Measurements from ENCODE around the gene SMG1.

Gene SMG1

DNA sequence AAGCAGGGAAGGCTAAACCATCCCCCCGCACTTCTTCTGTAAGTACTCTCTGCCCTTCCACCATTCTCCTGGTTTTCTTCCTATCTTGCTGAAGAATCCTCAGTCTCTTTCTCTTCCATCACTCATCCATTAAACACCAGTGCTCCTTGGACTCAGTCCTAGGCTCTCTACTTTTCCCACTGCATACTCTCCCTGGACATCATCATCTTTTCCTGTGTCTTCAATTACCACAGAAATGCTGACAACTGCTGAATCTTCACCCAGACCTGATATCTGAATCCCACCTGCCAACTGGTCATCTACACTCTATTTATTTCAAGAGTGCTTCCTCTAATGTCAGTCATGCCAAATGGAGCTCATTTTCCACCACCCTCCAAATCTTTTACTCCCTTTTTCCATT lies 71.0 kb downstream of the SMG1 start:
- ChIA-PET CTCF (no interaction called here), POLR2A (interaction anchor here (0.8 kb wide), 1 partner anchor 54 kb away, joined by 3 read pairs; the partner anchor contains the start of gene ARL6IP1)
- H3K4me3 ChIP-seq (ENCODE audit: low read depth, low read length): no peak overlapping the region
- H3K27ac ChIP-seq (ENCODE audit: extremely low read depth, low read depth, low read length): no peak overlapping the region
- H3K9me3 ChIP-seq (ENCODE audit: control insufficient read depth, insufficient read depth, low read depth, low read length): no peaks in the 10 kb centered on the region
- peaks cover 11 to 84% of the 10 kb centered on the region in 2 experiments for H3K36me3 ChIP-seq (ENCODE audit: control insufficient read depth in 2 of 2, insufficient read depth in 1 of 2, low read length in 2 of 2)
- no peaks in the 10 kb centered on the region for H3K4me1 ChIP-seq (ENCODE audit: control insufficient read depth, insufficient read depth, low read length)
- TF ChIP-seq ZNF157 (tag by site-specific recombination; IDR thresholded peaks at IDR 0.05): no peak
- no peak for TF ChIP-seq ZNF555 (tag by site-specific recombination; conservative IDR thresholded peaks at IDR 0.05)
- TF ChIP-seq ZEB2 (tag by site-specific recombination; IDR thresholded peaks at IDR 0.05): no peak
- TF ChIP-seq RBAK (tag by site-specific recombination; IDR thresholded peaks at IDR 0.05): no peak
- no peak for TF ChIP-seq YY2 (tag by site-specific recombination; IDR thresholded peaks at IDR 0.05)
- TF ChIP-seq, protein P1, sequence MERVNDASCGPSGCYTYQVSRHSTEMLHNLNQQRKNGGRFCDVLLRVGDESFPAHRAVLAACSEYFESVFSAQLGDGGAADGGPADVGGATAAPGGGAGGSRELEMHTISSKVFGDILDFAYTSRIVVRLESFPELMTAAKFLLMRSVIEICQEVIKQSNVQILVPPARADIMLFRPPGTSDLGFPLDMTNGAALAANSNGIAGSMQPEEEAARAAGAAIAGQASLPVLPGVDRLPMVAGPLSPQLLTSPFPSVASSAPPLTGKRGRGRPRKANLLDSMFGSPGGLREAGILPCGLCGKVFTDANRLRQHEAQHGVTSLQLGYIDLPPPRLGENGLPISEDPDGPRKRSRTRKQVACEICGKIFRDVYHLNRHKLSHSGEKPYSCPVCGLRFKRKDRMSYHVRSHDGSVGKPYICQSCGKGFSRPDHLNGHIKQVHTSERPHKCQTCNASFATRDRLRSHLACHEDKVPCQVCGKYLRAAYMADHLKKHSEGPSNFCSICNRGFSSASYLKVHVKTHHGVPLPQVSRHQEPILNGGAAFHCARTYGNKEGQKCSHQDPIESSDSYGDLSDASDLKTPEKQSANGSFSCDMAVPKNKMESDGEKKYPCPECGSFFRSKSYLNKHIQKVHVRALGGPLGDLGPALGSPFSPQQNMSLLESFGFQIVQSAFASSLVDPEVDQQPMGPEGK (tag by site-specific recombination; IDR thresholded peaks at IDR 0.05): no peak

DNA sequence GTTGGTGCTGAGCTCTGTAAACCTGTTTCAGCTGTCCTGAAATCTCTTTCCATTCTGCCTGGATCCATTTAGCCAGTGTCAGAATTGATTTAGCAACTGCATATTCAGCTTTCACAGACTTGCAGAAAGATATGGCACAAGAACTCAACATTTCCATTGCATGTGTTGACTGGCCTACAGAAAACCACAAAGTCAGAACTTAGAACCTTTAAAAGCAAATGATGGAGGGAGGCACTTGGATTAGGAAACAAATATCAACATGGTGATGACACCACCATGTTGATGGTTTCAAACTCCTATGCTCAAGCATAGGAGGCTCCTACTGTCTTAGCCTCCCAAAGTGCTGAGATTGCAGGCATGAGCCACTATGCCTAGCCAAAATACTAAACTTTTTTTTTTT lies 72.5 kb downstream of the SMG1 start:
- CTCF ChIA-PET: interaction anchor here (0.6 kb wide), 2 partner anchors 91 to 285 kb away, joined by 3 read pairs; no protein-coding TSS in a partner anchor
- H3K36me3 ChIP-seq (ENCODE audit: control insufficient read depth in 2 of 2, insufficient read depth in 1 of 2, low read length in 2 of 2): peaks cover 18 to 94% of the 10 kb centered on the region in 2 experiments
- H3K27ac ChIP-seq (ENCODE audit: extremely low read depth, low read depth, low read length): no peak overlapping the region
- no peak overlapping the region for H3K4me3 ChIP-seq (ENCODE audit: low read depth, low read length)
- TF ChIP-seq ZNF341 (tag by site-specific recombination; IDR thresholded peaks at IDR 0.05; ENCODE audit: low read depth): no peak
- no peak for TF ChIP-seq PRDM1 (tag by site-specific recombination; IDR thresholded peaks at IDR 0.05)
- no peak for TF ChIP-seq ZNF610 (tag by site-specific recombination; IDR thresholded peaks at IDR 0.05; ENCODE audit: borderline replicate concordance)
- POLR2A ChIA-PET: interaction anchor here (1.5 kb wide), 1 partner anchor 52 kb away, joined by 4 read pairs; the partner anchor contains the start of gene ARL6IP1
- no peaks in the 10 kb centered on the region for H3K9me3 ChIP-seq (ENCODE audit: control insufficient read depth, insufficient read depth, low read depth, low read length)
- no peaks in the 10 kb centered on the region for H3K4me1 ChIP-seq (ENCODE audit: control insufficient read depth, insufficient read depth, low read length)

DNA sequence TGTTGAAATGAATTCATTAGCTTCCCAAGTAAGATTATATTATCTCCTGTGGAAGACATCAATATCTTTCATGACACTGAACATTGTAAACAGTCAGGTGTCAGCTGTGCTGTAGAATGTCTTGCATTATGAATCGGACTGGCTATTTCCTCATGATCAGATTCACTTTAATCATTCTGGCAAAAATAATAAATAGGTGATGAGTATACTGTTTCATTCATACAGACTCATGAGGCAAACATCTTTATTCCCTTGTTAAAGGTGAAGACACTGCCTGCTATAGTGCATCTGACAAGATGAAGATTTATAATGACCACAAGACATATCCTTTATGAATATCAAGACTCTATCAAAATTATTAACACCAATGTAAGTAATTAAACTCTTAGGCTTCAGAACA lies 73.6 kb downstream of the SMG1 start:
- H3K9me3 ChIP-seq (ENCODE audit: control insufficient read depth, insufficient read depth, low read depth, low read length): no peaks in the 10 kb centered on the region
- POLR2A ChIA-PET: interaction anchor here (1.5 kb wide), 1 partner anchor 51 kb away, joined by 4 read pairs; the partner anchor contains the start of gene ARL6IP1
- CTCF ChIA-PET: interaction anchor here (0.6 kb wide), 1 partner anchor 33 kb away, joined by 3 read pairs; no protein-coding TSS in a partner anchor
- no peak overlapping the region for H3K27ac ChIP-seq (ENCODE audit: extremely low read depth, low read depth, low read length)
- no peak overlapping the region for H3K4me3 ChIP-seq (ENCODE audit: low read depth, low read length)
- H3K4me1 ChIP-seq (ENCODE audit: control insufficient read depth, insufficient read depth, low read length): no peaks in the 10 kb centered on the region
- peaks cover 24 to 96% of the 10 kb centered on the region in 2 experiments for H3K36me3 ChIP-seq (ENCODE audit: control insufficient read depth in 2 of 2, insufficient read depth in 1 of 2, low read length in 2 of 2)
- TF ChIP-seq ZNF404 (tag by site-specific recombination; IDR thresholded peaks at IDR 0.05) (no peak), ZNF416 (tag by site-specific recombination; IDR thresholded peaks at IDR 0.05) (no peak), ZNF433 (tag by site-specific recombination; IDR thresholded peaks at IDR 0.05; ENCODE audit: low read depth) (no peak), ZSCAN23 (tag by site-specific recombination; IDR thresholded peaks at IDR 0.05) (no peak), ZBTB1 (tag by site-specific recombination; IDR thresholded peaks at IDR 0.05) (no peak), ZNF426 (tag by site-specific recombination; IDR thresholded peaks at IDR 0.05) (no peak), KLF9 (tag by site-specific recombination; IDR thresholded peaks at IDR 0.05; ENCODE audit: low read depth) (no peak), ZNF214 (tag by site-specific recombination; IDR thresholded peaks at IDR 0.05; ENCODE audit: borderline replicate concordance) (no peak), MYNN (tag by site-specific recombination; IDR thresholded peaks at IDR 0.05; ENCODE audit: borderline replicate concordance) (no peak)
- TF ChIP-seq, protein P2, sequence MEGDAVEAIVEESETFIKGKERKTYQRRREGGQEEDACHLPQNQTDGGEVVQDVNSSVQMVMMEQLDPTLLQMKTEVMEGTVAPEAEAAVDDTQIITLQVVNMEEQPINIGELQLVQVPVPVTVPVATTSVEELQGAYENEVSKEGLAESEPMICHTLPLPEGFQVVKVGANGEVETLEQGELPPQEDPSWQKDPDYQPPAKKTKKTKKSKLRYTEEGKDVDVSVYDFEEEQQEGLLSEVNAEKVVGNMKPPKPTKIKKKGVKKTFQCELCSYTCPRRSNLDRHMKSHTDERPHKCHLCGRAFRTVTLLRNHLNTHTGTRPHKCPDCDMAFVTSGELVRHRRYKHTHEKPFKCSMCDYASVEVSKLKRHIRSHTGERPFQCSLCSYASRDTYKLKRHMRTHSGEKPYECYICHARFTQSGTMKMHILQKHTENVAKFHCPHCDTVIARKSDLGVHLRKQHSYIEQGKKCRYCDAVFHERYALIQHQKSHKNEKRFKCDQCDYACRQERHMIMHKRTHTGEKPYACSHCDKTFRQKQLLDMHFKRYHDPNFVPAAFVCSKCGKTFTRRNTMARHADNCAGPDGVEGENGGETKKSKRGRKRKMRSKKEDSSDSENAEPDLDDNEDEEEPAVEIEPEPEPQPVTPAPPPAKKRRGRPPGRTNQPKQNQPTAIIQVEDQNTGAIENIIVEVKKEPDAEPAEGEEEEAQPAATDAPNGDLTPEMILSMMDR (tag by site-specific recombination; IDR thresholded peaks at IDR 0.05): no peak
- TF ChIP-seq, protein P3, sequence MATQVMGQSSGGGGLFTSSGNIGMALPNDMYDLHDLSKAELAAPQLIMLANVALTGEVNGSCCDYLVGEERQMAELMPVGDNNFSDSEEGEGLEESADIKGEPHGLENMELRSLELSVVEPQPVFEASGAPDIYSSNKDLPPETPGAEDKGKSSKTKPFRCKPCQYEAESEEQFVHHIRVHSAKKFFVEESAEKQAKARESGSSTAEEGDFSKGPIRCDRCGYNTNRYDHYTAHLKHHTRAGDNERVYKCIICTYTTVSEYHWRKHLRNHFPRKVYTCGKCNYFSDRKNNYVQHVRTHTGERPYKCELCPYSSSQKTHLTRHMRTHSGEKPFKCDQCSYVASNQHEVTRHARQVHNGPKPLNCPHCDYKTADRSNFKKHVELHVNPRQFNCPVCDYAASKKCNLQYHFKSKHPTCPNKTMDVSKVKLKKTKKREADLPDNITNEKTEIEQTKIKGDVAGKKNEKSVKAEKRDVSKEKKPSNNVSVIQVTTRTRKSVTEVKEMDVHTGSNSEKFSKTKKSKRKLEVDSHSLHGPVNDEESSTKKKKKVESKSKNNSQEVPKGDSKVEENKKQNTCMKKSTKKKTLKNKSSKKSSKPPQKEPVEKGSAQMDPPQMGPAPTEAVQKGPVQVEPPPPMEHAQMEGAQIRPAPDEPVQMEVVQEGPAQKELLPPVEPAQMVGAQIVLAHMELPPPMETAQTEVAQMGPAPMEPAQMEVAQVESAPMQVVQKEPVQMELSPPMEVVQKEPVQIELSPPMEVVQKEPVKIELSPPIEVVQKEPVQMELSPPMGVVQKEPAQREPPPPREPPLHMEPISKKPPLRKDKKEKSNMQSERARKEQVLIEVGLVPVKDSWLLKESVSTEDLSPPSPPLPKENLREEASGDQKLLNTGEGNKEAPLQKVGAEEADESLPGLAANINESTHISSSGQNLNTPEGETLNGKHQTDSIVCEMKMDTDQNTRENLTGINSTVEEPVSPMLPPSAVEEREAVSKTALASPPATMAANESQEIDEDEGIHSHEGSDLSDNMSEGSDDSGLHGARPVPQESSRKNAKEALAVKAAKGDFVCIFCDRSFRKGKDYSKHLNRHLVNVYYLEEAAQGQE (tag by site-specific recombination; IDR thresholded peaks at IDR 0.05): no peak

Data from HEK293 (cell line).